Stomach (tissue), 4 donors: Measurements from ENCODE around the gene RUNX1.

Experiments used
- POLR2A ChIP-seq, 4 donors: fragments of 450-650 bp; IDR thresholded peaks; one replicate each; pipeline ENCODE4 v1.6.1; 2016; ENCODE audit warnings: antibody characterized with exemption in 4 of 4, control low read depth in 2 of 4, mild to moderate bottlenecking in 1 of 4, moderate library complexity in 1 of 4
- POLR2AphosphoS5 ChIP-seq, 3 donors: sonication (generic); formaldehyde crosslinking; IDR thresholded peaks; one replicate each; pipeline ENCODE4 v1.6.1; 2016; ENCODE audit warnings: antibody characterized with exemption in 3 of 3
- TF ChIP-seq, protein P1 (sequence below), 7 experiments: fragments of 450-650 bp in 4 of 7; fragments of 200-600 bp in 3 of 7; sonication (generic) in 3 of 7; IDR thresholded peaks; one replicate each; pipeline ENCODE4 v1.5.1; 2016 to 2019; ENCODE audit warnings: antibody characterized with exemption in 7 of 7, control low read depth in 2 of 7, mild to moderate bottlenecking in 1 of 7

DNA sequence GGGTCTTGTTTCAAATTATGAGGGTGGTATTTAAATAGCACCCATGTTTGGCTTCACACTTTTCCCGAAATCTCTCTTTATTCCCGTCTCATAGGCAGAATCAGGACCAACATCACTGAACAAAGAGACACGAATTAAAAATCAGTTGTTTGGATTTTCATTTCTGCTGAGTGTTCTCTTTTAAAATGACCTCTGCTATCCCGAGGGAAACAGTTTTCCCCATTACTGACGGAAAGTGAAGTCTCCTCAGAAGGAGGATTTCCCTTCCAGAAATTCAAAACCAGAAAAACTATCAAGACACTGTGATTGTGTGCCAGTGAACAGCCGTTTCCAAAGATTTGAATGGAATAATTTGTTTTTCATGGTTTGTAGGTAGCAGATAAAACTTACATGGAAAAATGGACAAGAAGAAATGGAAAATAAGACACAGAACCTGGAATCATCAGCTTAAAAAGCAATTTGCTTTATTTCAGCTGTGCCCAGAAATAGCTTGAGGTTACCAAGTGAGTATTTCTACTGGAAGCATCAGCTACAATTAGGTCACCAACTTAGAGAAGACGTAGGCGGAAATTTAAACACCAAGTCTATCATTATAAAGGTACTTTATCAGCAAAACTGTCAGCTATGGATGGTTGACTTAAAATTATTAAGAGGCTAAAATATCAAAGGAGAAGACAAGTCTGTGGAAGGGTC lies 68.5 kb downstream of the RUNX1 start:
- TF ChIP-seq POLR2A (IDR thresholded peaks at IDR 0.05) (no peak), POLR2AphosphoS5 (IDR thresholded peaks at IDR 0.05) (no peak)
- TF ChIP-seq, protein P1, sequence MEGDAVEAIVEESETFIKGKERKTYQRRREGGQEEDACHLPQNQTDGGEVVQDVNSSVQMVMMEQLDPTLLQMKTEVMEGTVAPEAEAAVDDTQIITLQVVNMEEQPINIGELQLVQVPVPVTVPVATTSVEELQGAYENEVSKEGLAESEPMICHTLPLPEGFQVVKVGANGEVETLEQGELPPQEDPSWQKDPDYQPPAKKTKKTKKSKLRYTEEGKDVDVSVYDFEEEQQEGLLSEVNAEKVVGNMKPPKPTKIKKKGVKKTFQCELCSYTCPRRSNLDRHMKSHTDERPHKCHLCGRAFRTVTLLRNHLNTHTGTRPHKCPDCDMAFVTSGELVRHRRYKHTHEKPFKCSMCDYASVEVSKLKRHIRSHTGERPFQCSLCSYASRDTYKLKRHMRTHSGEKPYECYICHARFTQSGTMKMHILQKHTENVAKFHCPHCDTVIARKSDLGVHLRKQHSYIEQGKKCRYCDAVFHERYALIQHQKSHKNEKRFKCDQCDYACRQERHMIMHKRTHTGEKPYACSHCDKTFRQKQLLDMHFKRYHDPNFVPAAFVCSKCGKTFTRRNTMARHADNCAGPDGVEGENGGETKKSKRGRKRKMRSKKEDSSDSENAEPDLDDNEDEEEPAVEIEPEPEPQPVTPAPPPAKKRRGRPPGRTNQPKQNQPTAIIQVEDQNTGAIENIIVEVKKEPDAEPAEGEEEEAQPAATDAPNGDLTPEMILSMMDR (IDR thresholded peaks at IDR 0.05) = no peak
